ENCODE measurements around the gene LLGL2.

- TF ChIP-seq EZH2 (IDR thresholded peaks at IDR 0.05; ENCODE audit: low read depth) (no peak), CTCF (conservative IDR thresholded peaks at IDR 0.05) (no peak)
These were observed 22.7 kb upstream of the LLGL2 start for GRCh38 chr17:75502721-75503329.

Measured in PC-9 (cell line).